Activated CD4-positive, alpha-beta T cell treated with anti-CD3 and anti-CD28 coated beads for 36 hours (primary cell): ENCODE results near the gene SRSF2. TPM values are rescaled to one million over a fixed set of nuclear protein-coding genes. Genes with fewer than 3 reads are reported as not detected.
A peak's percentile ranks its signal among the peaks of the same experiment; 100 is the strongest.
"Not testable (repeated sequence)": the region's sequence is repeated elsewhere in the genome, so short reads cannot be mapped to it uniquely, and the experiment has no call there.

Source experiments
- ATAC-seq: fragments of 200-7000 bp; cut with Tn5 transposase; one replicate; pipeline ENCODE4 v1.10.0; 2021; ENCODE audit warnings: mild to moderate bottlenecking, moderate library complexity
- CTCF ChIA-PET: fragments of 350-600 bp; sonication (Branson Sonifier 250); formaldehyde crosslinking; loops from one replicate; lab custom pipeline; 2021; ENCODE audit warnings: antibody characterized with exemption; lab: Charles Lee
- POLR2A ChIA-PET: fragments of 350-600 bp; sonication (Branson Sonifier 250); formaldehyde crosslinking; loops from one replicate; lab custom pipeline; 2021; ENCODE audit warnings: antibody characterized with exemption, inconsistent platforms; lab: Charles Lee
- DNase-seq: peaks from one replicate; pipeline ENCODE4 v3.0.0-alpha.2; 2020
- H3K27ac Mint-ChIP-seq: one replicate; pipeline ENCODE4 v1.8.0; 2021; ENCODE audit warnings: mixed read lengths
- H3K27me3 Mint-ChIP-seq: one replicate; pipeline ENCODE4 v1.8.0; 2021; ENCODE audit warnings: mixed read lengths
- H3K36me3 Mint-ChIP-seq: one replicate; pipeline ENCODE4 v1.8.0; 2021; ENCODE audit warnings: low read depth, mixed read lengths
- H3K4me1 Mint-ChIP-seq: one replicate; pipeline ENCODE4 v1.8.0; 2021; ENCODE audit warnings: mixed read lengths
- H3K4me3 Mint-ChIP-seq: one replicate; pipeline ENCODE4 v1.8.0; 2021; ENCODE audit warnings: mild to moderate bottlenecking, moderate library complexity, mixed read lengths
- H3K9me3 Mint-ChIP-seq: one replicate; pipeline ENCODE4 v1.8.0; 2021; ENCODE audit warnings: low read depth, mixed read lengths
- intact Hi-C, 2 experiments: fragments of 100-400 bp; cut with DNase I in 1 of 2; cut with micrococcal nuclease in 1 of 2; formaldehyde crosslinking; loops; one replicate each; pipeline versions ENCODE4 v1.14.2 to v1.15.1; 2022 to 2024; cut with DNase I, micrococcal nuclease
- total RNA-seq, 2 experiments: library from RNA; stranded (reverse); gene quantifications; one replicate each; pipeline ENCODE4 v1.2.3, GENCODE V29; 2021

SRSF2 gene
- total RNA-seq, 2 experiments from 2014 or later: 335 to 340 TPM

DNA sequence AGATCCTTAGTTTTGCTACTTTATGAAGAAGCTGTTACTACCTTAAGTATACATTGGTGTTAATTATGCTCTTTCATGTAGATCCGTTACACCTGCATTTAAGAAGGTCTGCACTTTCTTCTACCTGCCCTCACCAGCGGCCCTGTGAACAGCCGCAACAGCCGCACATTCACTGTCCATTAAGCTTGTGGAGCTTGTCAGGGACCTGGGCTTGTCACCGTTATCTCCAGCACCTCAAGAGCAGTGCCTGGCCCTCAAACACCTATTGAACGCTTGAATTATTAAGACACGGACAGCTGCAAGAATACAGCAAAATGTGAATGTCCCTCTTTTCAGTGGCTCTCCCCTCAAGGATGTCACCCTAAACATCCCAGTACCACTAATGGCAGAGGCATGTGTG, 23.4 kb downstream of the SRSF2 start:
- Mint-ChIP-seq H3K4me1 (peaks cover 44% of the 10 kb centered on the region), H3K27me3 (no peaks in the 10 kb centered on the region), H3K36me3 (peaks cover 35% of the 10 kb centered on the region), H3K4me3 (no peak overlapping the region), H3K9me3 (no peaks in the 10 kb centered on the region), H3K27ac (no peak overlapping the region)
- ChIA-PET POLR2A (interaction anchor here (1.3 to 1.8 kb wide), 3 partner anchors 11 to 19 kb away, joined by 3 to 8 read pairs (median 5); partner anchors contain the start of genes JMJD6 and METTL23), CTCF (interaction anchor here (0.6 to 4.8 kb wide), 25 partner anchors 8 to 374 kb away, joined by 3 to 22 read pairs (median 4); partner anchors contain the start of genes JMJD6, METTL23 and MFSD11)
- DNase-seq: no peak
- ATAC-seq: no peak
- intact Hi-C loops: loop anchor here (2.0 to 10.0 kb wide), 4 partner anchors 156 to 331 kb away; partner anchors contain the start of gene SPHK1 (in 1 of the 2)

DNA sequence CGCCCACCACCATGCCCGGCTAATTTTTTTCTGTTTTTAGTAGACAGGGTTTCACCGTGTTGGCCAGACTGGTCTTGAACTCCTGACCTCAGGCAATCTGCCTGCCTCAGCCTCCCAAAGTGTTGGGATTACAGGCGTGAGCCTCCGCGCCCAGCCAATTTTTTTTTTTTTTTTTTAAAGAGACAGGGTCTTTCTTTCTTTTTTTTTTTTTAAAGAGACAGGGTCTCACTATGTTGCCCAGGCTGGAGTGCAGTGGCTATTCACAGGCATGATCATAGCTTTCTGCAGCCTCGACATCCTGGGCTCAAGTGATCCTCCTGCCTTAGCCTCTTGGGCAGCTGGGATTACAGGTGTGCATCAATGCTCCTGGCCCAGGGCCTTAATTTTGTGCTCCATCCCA, 24.8 kb downstream of the SRSF2 start:
- not testable (repeated sequence) for ATAC-seq, H3K4me3 Mint-ChIP-seq, DNase-seq, H3K27me3 Mint-ChIP-seq, H3K27ac Mint-ChIP-seq, H3K9me3 Mint-ChIP-seq
- POLR2A ChIA-PET: interaction anchor here (0.7 to 1.8 kb wide), 3 partner anchors 12 to 24 kb away, joined by 3 to 8 read pairs (median 3); partner anchors contain the start of genes JMJD6 and METTL23
- Mint-ChIP-seq H3K4me1 (peaks cover 44% of the 10 kb centered on the region), H3K36me3 (peaks cover 25% of the 10 kb centered on the region)
- intact Hi-C loops: loop anchor here (5.0 to 10.0 kb wide), 3 partner anchors 155 to 330 kb away; partner anchors contain the start of gene SPHK1 (in 1 of the 2)
- CTCF ChIA-PET: interaction anchor here (0.6 to 4.8 kb wide), 10 partner anchors 12 to 679 kb away, joined by 3 to 22 read pairs (median 6); partner anchors contain the start of genes JMJD6 and METTL23

DNA sequence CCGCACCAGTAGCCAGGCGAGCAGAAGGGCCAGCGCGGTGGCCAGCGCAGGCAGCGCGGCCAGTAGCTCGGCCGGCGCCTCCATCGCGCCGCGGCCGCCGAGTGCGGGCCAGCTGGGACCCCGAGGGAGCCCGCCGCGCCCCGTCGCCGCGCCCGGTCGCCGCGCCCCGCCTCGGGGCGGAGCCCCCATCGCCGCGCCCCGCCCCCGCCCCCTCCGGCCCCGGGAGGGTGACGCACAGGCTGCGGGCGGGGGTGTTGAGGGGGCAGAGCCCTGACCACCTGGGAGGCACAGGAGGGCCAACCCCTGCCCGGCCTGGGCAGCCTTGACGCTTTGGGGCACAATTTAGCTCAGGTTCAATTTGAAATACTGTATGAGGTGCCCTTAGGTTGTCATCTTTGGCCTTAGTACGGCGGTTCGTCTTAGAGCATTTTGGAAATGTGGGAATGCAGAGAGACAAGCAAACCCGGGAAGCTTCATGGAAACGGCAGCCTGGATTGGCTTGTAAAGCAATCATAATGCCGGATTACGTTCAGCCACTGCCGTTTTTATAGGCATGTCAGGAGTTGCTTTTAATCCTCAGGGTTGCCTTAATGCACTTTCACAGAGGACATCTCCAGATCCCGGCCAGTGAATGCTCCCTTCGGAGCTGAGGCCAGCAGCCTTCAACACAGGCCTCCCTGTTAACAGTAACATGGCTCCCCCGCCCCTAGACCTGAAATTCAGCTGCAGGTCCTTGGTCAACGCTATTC, 26.1 kb downstream of the SRSF2 start, which contains the start of gene MXRA7:
Gene MXRA7 (minus strand): TSS at position 103 of the 749 bp plus-strand sequence. CDS start 19 bp downstream, at position 84.
- H3K9me3 Mint-ChIP-seq: no peaks in the 10 kb centered on the region
- H3K27me3 Mint-ChIP-seq: no peaks in the 10 kb centered on the region
- peak within 1 kb of the TSS; percentile 67 for H3K4me3 Mint-ChIP-seq
- H3K4me1 Mint-ChIP-seq: peaks cover 38% of the 10 kb centered on the region
- ChIA-PET POLR2A (interaction anchor here (0.6 kb wide), 1 partner anchor 8 kb away, joined by 3 read pairs; no protein-coding TSS in a partner anchor), CTCF (interaction anchor here (0.7 to 4.8 kb wide), 6 partner anchors 14 to 155 kb away, joined by 3 to 22 read pairs (median 4); partner anchors contain the start of genes JMJD6 and METTL23)
- DNase-seq: peak; percentile 81
- H3K27ac Mint-ChIP-seq: no peak within 1 kb of the TSS
- peaks cover 15% of the 10 kb centered on the region for H3K36me3 Mint-ChIP-seq
- ATAC-seq: peak; percentile 74
- intact Hi-C loops: loop anchor here (1.0 to 10.0 kb wide), 5 partner anchors 15 to 329 kb away; partner anchors contain the start of genes JMJD6 (in 1 of the 2), METTL23 (in 1 of the 2) and SPHK1 (in 1 of the 2)

DNA sequence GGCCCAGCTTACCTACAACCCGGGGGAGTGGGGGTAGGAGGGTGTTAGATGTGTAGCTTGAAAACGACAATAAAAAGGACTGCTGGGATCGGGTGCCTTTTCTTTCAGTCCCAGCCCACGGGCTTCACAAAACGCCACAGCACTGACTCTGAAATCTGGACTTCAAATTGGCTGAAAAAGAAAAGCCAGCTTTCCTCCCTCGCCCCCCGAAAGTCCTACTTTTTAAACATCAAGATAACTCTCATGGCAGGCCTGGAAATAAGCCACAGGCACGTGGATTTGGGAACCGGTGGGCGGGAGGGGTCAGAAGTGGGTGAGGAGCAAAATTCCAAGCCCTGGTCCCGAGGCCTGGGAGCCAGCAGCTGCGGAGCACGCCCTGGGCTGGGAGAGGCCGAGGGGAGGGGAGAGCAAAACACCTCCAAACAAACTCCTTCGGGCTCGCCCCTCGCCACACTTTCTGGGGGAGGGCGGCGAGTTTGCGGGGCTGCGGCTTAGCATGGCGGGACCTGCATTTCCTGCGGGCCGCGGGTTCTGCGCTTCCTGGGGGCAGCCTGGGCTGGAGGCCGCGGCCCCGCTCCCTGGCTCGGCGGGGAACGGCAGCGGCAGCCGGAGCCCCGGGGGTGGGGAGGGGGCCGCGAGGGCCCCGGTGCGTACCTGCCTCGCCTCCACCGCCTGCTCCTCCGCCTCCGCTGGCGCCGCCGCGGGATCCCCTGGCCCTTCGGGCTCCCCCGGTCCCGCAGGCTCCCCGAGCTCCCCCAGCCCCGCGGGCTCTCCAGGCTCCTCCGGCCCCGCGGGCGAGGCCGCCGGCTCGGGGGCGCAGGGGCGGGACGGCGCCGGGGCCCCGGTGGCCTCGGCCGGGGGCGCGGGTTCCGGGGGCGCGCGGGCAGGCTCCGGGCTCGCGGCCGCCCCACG, 26.9 kb downstream of the SRSF2 start:
- H3K27ac Mint-ChIP-seq, H3K27me3 Mint-ChIP-seq, DNase-seq, H3K9me3 Mint-ChIP-seq: not testable (repeated sequence)
- ATAC-seq: peak; percentile 24
- Mint-ChIP-seq H3K4me3 (peak overlapping the region; percentile 66), H3K36me3 (peaks cover 11% of the 10 kb centered on the region), H3K4me1 (peaks cover 29% of the 10 kb centered on the region)
- ChIA-PET CTCF (interaction anchor here (0.9 to 1.2 kb wide), 2 partner anchors 7 to 154 kb away, joined by 3 to 4 read pairs; no protein-coding TSS in a partner anchor), POLR2A (interaction anchor here (0.6 kb wide), 1 partner anchor 9 kb away, joined by 3 read pairs; no protein-coding TSS in a partner anchor)
- intact Hi-C loops: loop anchor here (2.0 to 10.0 kb wide), 4 partner anchors 39 to 328 kb away; partner anchors contain the start of gene SPHK1 (in 1 of the 2)

DNA sequence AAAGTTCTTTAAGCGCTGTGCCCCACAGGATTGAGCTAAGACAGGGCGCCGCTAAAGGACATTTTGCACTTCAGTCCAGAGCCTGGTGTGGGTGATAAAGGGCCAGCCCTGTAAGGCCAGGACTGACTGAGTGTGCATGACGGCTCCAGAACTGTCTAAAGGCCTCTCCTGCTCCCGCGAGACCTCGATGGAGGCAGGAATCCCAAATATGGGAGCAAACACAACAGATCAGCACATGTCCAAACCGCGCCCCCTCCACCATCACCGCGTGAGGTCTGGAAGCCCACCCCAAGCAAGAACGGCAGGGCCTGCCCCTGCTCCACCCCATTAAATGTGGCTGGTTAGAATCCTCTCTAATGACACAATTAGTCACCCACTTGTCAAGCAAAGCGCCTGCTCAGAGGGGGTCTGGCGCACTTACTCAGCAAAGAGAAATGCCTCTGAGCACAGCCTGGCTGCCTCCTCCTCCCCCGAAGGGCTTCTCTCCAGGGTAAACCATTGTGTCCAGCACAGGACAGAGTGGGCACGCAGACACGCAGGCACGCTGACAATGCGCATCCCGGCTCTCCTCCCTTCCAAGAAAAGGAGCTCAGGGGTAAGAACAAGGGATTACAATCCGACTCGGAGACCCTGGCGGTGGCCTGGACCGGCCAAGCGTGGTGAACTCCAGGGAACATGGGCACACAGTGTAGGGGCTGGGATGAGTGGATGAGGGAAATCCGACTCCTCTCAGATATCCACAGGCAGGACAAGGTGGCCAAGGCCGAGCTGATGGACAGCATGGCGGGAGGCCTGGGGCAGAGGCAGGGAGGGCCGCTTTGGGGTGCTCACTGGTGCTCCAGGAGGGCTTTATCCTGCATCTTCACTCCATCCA, 27.8 kb downstream of the SRSF2 start:
- no peak overlapping the region for H3K27ac Mint-ChIP-seq

DNA sequence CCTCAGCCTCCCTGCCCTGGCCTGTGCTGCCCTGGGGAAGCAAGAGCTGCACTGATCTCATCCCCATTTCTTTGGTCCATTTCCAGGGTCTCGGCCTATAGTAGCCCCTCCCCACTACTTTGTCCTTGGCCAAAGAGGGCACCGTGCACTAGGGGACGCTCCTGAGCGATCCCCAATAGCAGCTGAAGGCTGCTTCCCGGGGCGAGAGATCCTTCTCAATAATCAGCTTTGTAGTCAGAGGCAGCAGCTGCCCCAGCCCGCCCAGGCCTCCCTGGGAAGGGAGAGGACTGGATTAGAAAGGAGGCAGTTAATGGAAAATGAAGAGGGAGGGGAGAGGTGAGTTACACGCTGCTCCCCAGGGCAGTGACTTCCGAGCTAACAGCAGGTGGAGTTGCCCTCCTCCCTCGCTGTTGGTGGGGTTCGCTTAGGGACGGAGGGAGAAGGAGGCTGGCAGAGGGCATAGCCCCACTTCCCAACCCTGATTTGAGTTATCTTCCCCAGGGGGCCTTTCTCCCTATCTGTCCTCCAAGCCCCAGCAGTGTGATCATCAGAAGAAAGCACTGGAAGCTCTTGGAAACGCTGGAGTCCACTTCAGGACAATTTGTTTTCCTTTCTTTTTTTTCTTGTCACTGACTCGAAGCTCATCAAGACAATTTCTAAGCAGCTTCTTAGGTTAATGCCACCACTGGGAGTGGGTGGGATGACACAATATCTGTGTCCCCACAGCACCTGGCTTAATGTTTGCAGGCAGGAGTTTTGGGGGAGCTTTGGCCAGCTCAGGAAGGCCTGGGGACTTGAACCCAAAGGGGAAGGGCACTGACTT, 28.9 kb downstream of the SRSF2 start:
- H3K4me3 Mint-ChIP-seq: no peak overlapping the region
- no peaks in the 10 kb centered on the region for H3K36me3 Mint-ChIP-seq
- ChIA-PET CTCF (interaction anchor here (0.6 to 1.4 kb wide), 4 partner anchors 11 to 745 kb away, joined by 3 to 5 read pairs (median 4); no protein-coding TSS in a partner anchor), POLR2A (interaction anchor here (0.5 to 0.6 kb wide), 2 partner anchors 336 to 724 kb away, joined by 3 to 4 read pairs; no protein-coding TSS in a partner anchor)
- no peaks in the 10 kb centered on the region for H3K9me3 Mint-ChIP-seq
- DNase-seq (no peak), ATAC-seq (no peak)
- no peak overlapping the region for H3K27ac Mint-ChIP-seq
- H3K27me3 Mint-ChIP-seq: no peaks in the 10 kb centered on the region
- H3K4me1 Mint-ChIP-seq: peaks cover 13% of the 10 kb centered on the region
- intact Hi-C loops: no loop called here

More for the DNA sequence above, 27.8 kb downstream of the SRSF2 start:
- Mint-ChIP-seq H3K27me3 (no peaks in the 10 kb centered on the region), H3K4me3 (peak overlapping the region; percentile 66), H3K36me3 (peaks cover 8% of the 10 kb centered on the region), H3K9me3 (no peaks in the 10 kb centered on the region), H3K4me1 (peaks cover 24% of the 10 kb centered on the region)
- ChIA-PET POLR2A (interaction anchor here (0.6 kb wide), 1 partner anchor 723 kb away, joined by 4 read pairs; no protein-coding TSS in a partner anchor), CTCF (interaction anchor here (0.8 to 1.4 kb wide), 3 partner anchors 8 to 165 kb away, joined by 3 to 4 read pairs (median 4); no protein-coding TSS in a partner anchor)
- ATAC-seq: no peak
- no peak for DNase-seq
- intact Hi-C loops: no loop called here

DNA sequence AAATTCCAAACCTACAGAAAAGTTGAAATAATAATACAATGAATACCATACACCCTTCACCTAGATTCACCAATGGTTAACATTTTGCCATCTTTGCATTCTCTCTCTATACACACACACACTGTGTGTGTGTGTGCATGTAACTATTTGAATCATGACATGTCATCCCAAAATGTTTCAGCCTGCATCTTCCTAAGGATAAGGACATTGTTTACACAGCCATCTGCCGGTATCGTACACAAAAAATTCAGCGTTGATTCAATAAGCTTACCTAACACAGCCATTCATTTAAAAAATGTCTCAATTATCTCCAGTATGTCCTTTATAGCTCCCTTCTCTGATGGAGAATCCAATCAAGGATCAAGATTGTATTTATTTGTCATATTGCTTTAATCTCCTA, 30.3 kb downstream of the SRSF2 start:
- no peak overlapping the region for H3K27ac Mint-ChIP-seq
- no peaks in the 10 kb centered on the region for H3K27me3 Mint-ChIP-seq
- ChIA-PET POLR2A (no interaction called here), CTCF (no interaction called here)
- intact Hi-C loops: no loop called here
- DNase-seq (no peak), ATAC-seq (no peak)
- no peaks in the 10 kb centered on the region for H3K36me3 Mint-ChIP-seq
- no peak overlapping the region for H3K4me3 Mint-ChIP-seq
- peaks cover 13% of the 10 kb centered on the region for H3K4me1 Mint-ChIP-seq
- no peaks in the 10 kb centered on the region for H3K9me3 Mint-ChIP-seq

DNA sequence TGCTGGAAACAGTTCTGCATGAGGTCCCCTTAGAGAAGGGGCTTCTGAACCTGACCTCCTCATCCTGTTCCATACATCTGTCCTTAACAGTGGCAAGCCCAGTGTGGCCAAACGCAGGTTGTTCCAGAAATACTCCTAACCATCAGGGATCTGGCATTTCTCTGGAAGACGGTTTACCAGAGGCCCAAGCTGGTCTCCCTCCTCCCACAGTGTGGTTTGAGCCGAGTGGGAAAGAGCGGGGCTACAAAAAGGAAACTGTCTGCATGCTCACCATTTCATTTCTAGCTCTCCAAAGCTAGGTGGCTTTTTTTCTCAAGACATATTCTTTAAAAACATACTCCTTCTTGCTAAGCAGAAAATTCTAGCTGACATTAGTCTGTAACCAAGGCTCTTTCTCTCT, 32.3 kb downstream of the SRSF2 start:
- Mint-ChIP-seq H3K9me3 (no peaks in the 10 kb centered on the region), H3K27me3 (no peaks in the 10 kb centered on the region), H3K4me1 (peaks cover 8% of the 10 kb centered on the region), H3K27ac (no peak overlapping the region), H3K36me3 (no peaks in the 10 kb centered on the region), H3K4me3 (no peak overlapping the region)
- DNase-seq: no peak
- ChIA-PET POLR2A (no interaction called here), CTCF (interaction anchor here (0.6 to 0.9 kb wide), 3 partner anchors 9 to 1510 kb away, joined by 3 read pairs; no protein-coding TSS in a partner anchor)
- no peak for ATAC-seq
- intact Hi-C loops: no loop called here

DNA sequence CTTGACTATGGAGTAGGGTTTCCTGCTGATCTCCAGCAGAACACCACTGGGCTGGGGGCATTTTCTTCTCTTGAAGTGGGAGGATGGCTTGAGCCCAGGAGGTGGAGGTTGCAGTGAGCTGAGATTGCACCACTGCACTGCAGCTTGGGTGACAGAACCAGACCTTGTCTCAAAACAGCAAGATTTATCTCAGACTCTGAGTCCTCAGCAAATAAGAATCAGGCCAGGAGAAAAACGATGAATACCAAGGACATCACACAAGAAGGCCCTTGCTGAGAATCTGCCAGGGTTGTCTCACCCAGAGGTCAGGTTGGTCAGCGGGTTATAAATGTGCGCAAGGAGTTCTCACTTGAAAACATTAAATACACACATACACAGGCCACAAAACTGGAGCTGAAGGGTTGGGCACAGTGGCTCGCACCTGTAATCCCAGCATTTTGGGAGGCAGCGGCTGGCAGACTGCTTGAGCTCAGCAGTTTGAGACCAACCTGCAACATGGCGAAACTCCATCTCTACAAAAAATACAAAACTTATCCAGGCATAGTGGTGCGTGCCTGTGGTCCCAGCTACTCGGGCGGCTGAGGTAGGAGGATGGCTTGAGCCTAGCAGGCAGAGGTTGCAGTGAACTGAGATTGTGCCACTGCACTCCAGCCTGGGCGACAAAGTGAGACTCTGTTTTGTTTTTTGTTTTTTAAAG, 34.0 kb downstream of the SRSF2 start:
- POLR2A ChIA-PET: no interaction called here
- ATAC-seq (no peak), DNase-seq (no peak)
- H3K27ac Mint-ChIP-seq: no peak overlapping the region
- intact Hi-C loops: no loop called here
- no peaks in the 10 kb centered on the region for H3K36me3 Mint-ChIP-seq
- peaks cover 3% of the 10 kb centered on the region for H3K4me1 Mint-ChIP-seq
- CTCF ChIA-PET: interaction anchor here (1.4 to 1.8 kb wide), 2 partner anchors 14 to 22 kb away, joined by 4 to 8 read pairs; no protein-coding TSS in a partner anchor
- no peaks in the 10 kb centered on the region for H3K9me3 Mint-ChIP-seq
- H3K27me3 Mint-ChIP-seq: no peaks in the 10 kb centered on the region
- H3K4me3 Mint-ChIP-seq: no peak overlapping the region
